Upper lobe of right lung (tissue), 1 donor: ENCODE measurements around the gene SMARCA5. TPM values are rescaled to one million over a fixed set of nuclear protein-coding genes. Genes with fewer than 3 reads are reported as not detected.
"Not testable (repeated sequence)": the region's sequence is repeated elsewhere in the genome, so short reads cannot be mapped to it uniquely, and the experiment has no call there.

Experiments
- ATAC-seq: fragments of 200-7000 bp; cut with Tn5 transposase; one replicate; pipeline ENCODE4 v1.9.1; 2020; ENCODE audit warnings: mild to moderate bottlenecking, moderate library complexity
- DNase-seq: peaks from one replicate; pipeline ENCODE4 v3.0.0-alpha.2; 2020
- H3K27ac ChIP-seq: fragments of 200-600 bp; one replicate; pipeline ENCODE4 v1.8.0; 2022
- H3K27me3 ChIP-seq: fragments of 200-600 bp; one replicate; pipeline ENCODE4 v1.8.0; 2022; ENCODE audit warnings: mild to moderate bottlenecking
- H3K36me3 ChIP-seq: fragments of 200-600 bp; one replicate; pipeline ENCODE4 v1.8.0; 2022
- H3K4me1 ChIP-seq: fragments of 200-600 bp; one replicate; pipeline ENCODE4 v1.8.0; 2022
- H3K4me3 ChIP-seq: fragments of 200-600 bp; one replicate; pipeline ENCODE4 v1.8.0; 2022; ENCODE audit warnings: mild to moderate bottlenecking
- H3K9me3 ChIP-seq: fragments of 200-600 bp; one replicate; pipeline ENCODE4 v1.8.0; 2022
- CTCF ChIP-seq: fragments of 200-600 bp; IDR thresholded peaks from one replicate; pipeline ENCODE4 v1.8.0; 2022; ENCODE audit warnings: antibody characterized with exemption
- intact Hi-C: fragments of 100-400 bp; cut with DNase I; formaldehyde crosslinking; loops from one replicate; pipeline ENCODE4 v1.11.0; 2022
- total RNA-seq: library from RNA; stranded (reverse); fragmentation: NEBNext Ultra II Directional; extraction: Animal tissue kit (Norgen Biotek cat#: 25700); gene quantifications from one replicate; pipeline ENCODE4 v1.2.1, GENCODE V29; 2021
- donor health status: DM: no; HTN: yes; CAD: no; lungs with severe emphysema.

SMARCA5 gene
- total RNA-seq, 1 donor from 2014 or later = 61.5 TPM

DNA sequence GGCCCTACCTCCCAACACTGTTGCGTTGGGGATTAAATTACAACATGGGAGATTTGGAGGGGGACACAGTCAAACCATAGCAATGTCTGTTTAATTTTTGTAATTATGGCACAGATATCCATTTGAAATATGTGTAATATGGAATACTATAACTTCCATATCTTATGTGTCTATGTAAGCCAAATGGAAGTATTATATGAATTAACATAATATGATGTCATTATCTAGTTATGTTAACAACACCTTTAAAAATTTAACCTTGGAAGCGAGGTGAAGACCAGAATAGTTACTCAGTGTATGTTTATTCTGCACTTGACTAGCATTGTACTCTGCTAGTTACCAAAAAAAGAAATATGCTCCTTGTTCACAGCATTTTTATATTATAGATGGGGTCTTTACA lies 4.3 kb downstream of the SMARCA5 start:
- ATAC-seq = no peak
- no peaks in the 10 kb centered on the region for H3K9me3 ChIP-seq
- DNase-seq = no peak
- H3K36me3 ChIP-seq = peaks cover 55% of the 10 kb centered on the region
- intact Hi-C loops = no loop called here
- H3K27me3 ChIP-seq = no peaks in the 10 kb centered on the region
- H3K4me1 ChIP-seq = peaks cover 44% of the 10 kb centered on the region
- no peak overlapping the region for H3K27ac ChIP-seq
- peak overlapping the region; percentile 82 for H3K4me3 ChIP-seq
- no peak for TF ChIP-seq CTCF

DNA sequence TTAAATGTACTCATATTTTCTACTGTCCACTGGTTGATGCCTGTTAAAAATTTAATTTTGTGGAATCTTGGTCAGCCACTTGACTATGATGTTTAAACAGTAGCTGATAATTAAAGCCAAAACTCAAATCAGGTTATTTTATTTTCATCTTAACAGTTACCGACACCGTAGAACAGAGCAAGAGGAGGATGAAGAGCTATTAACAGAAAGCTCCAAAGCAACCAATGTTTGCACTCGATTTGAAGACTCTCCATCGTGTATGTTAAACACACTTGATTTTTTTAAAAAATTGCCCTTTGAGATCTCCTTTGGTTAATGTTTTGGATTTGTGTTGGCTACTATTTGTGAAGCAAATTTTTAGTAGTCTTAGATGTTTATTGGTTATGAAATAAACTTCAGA lies 10.7 kb downstream of the SMARCA5 start:
- TF ChIP-seq CTCF = no peak
- DNase-seq (no peak), ATAC-seq (peak; percentile 63)
- H3K9me3 ChIP-seq = no peaks in the 10 kb centered on the region
- H3K4me3 ChIP-seq = no peak overlapping the region
- no peaks in the 10 kb centered on the region for H3K27me3 ChIP-seq
- intact Hi-C loops = no loop called here
- H3K27ac ChIP-seq = no peak overlapping the region
- peaks cover 95% of the 10 kb centered on the region for H3K36me3 ChIP-seq
- peaks cover 15% of the 10 kb centered on the region for H3K4me1 ChIP-seq

- H3K27me3 ChIP-seq, DNase-seq, H3K27ac ChIP-seq, ATAC-seq, intact Hi-C loops, H3K9me3 ChIP-seq, H3K4me3 ChIP-seq: not testable (repeated sequence)
- Histone ChIP-seq H3K36me3 (peaks cover 97% of the 10 kb centered on the region), H3K4me1 (peaks cover 15% of the 10 kb centered on the region)
These were observed 14.5 kb downstream of the SMARCA5 start for GRCh38 chr4:143528046-143528445.

- ATAC-seq (peak; percentile 76), DNase-seq (no peak)
- Histone ChIP-seq H3K4me1 (peaks cover 15% of the 10 kb centered on the region), H3K27ac (peak overlapping the region; percentile 3), H3K27me3 (no peaks in the 10 kb centered on the region), H3K4me3 (no peak overlapping the region), H3K36me3 (peaks cover 99% of the 10 kb centered on the region), H3K9me3 (no peaks in the 10 kb centered on the region)
- intact Hi-C loops = no loop called here
- TF ChIP-seq CTCF = peak; percentile 44
These were observed 17.9 kb downstream of the SMARCA5 start for GRCh38 chr4:143531380-143531779.

- no peak for TF ChIP-seq CTCF
- H3K4me1 ChIP-seq = peaks cover 15% of the 10 kb centered on the region
- no peak for DNase-seq
- no peak overlapping the region for H3K4me3 ChIP-seq
- H3K9me3 ChIP-seq = no peaks in the 10 kb centered on the region
- peaks cover 99% of the 10 kb centered on the region for H3K36me3 ChIP-seq
- peak; percentile 47 for ATAC-seq
- intact Hi-C loops = no loop called here
- peak overlapping the region; percentile 3 for H3K27ac ChIP-seq
- H3K27me3 ChIP-seq = no peaks in the 10 kb centered on the region
These were observed 18.4 kb downstream of the SMARCA5 start for GRCh38 chr4:143531788-143532491.

GRCh38 chr4:143538979-143539669 lies 25.6 kb downstream of the SMARCA5 start:
- Histone ChIP-seq H3K27me3 (no peaks in the 10 kb centered on the region), H3K9me3 (no peaks in the 10 kb centered on the region), H3K4me3 (no peak overlapping the region), H3K36me3 (peaks cover 97% of the 10 kb centered on the region), H3K4me1 (no peaks in the 10 kb centered on the region), H3K27ac (no peak overlapping the region)
- TF ChIP-seq CTCF = no peak
- intact Hi-C loops = no loop called here
- DNase-seq (no peak), ATAC-seq (no peak)
